ENCODE data around the gene CTNNA3.

The CTNNA3 gene

GRCh38 chr10:66283064-66283463 lies 1412.9 kb downstream of the CTNNA3 start:
- Histone ChIP-seq H3K4me3 (ENCODE audit: low read depth, low read length) (no peak overlapping the region), H3K36me3 (no peaks in the 10 kb centered on the region), H3K4me1 (no peaks in the 10 kb centered on the region), H3K9me3 (no peaks in the 10 kb centered on the region), H3K27me3 (no peaks in the 10 kb centered on the region)
- DNase-seq, result no peak
- TF ChIP-seq CTCF (IDR thresholded peaks at IDR 0.05; ENCODE audit: low read depth, low read length), result no peak

GRCh38 chr10:66281327-66281726 lies 1414.7 kb downstream of the CTNNA3 start:
- H3K4me3 ChIP-seq (ENCODE audit: low read depth, low read length), result no peak overlapping the region
- no peak for TF ChIP-seq CTCF (IDR thresholded peaks at IDR 0.05; ENCODE audit: low read depth, low read length)
- no peaks in the 10 kb centered on the region for H3K36me3 ChIP-seq

GRCh38 chr10:66277481-66277880 lies 1418.5 kb downstream of the CTNNA3 start:
- DNase-seq, result no peak
- H3K9me3 ChIP-seq, result no peaks in the 10 kb centered on the region
- no peaks in the 10 kb centered on the region for H3K4me1 ChIP-seq
- no peak overlapping the region for H3K4me3 ChIP-seq (ENCODE audit: low read depth, low read length)
- TF ChIP-seq CTCF (IDR thresholded peaks at IDR 0.05; ENCODE audit: low read depth, low read length), result peak; percentile 52
- H3K36me3 ChIP-seq, result no peaks in the 10 kb centered on the region
- no peaks in the 10 kb centered on the region for H3K27me3 ChIP-seq

More at GRCh38 chr10:66281327-66281726, 1414.7 kb downstream of the CTNNA3 start:
- Histone ChIP-seq H3K4me1 (no peaks in the 10 kb centered on the region), H3K27me3 (no peaks in the 10 kb centered on the region), H3K9me3 (no peaks in the 10 kb centered on the region)
- DNase-seq, result no peak

GRCh38 chr10:66273966-66274519 lies 1422.0 kb downstream of the CTNNA3 start:
- TF ChIP-seq CTCF (IDR thresholded peaks at IDR 0.05; ENCODE audit: low read depth, low read length), result no peak
- H3K36me3 ChIP-seq, result no peaks in the 10 kb centered on the region

GRCh38 chr10:66265398-66265797 lies 1430.6 kb downstream of the CTNNA3 start:
- H3K4me1 ChIP-seq, result no peaks in the 10 kb centered on the region
- H3K4me3 ChIP-seq (ENCODE audit: low read depth, low read length), result no peak overlapping the region
- no peaks in the 10 kb centered on the region for H3K9me3 ChIP-seq
- no peaks in the 10 kb centered on the region for H3K27me3 ChIP-seq
- TF ChIP-seq CTCF (IDR thresholded peaks at IDR 0.05; ENCODE audit: low read depth, low read length), result no peak
- DNase-seq, result no peak
- H3K36me3 ChIP-seq, result no peaks in the 10 kb centered on the region

More at GRCh38 chr10:66273966-66274519, 1422.0 kb downstream of the CTNNA3 start:
- Histone ChIP-seq H3K27me3 (no peaks in the 10 kb centered on the region), H3K4me3 (ENCODE audit: low read depth, low read length) (no peak overlapping the region), H3K4me1 (no peaks in the 10 kb centered on the region), H3K9me3 (no peaks in the 10 kb centered on the region)
- DNase-seq, result no peak

GRCh38 chr10:66259836-66260235 lies 1436.2 kb downstream of the CTNNA3 start:
- Histone ChIP-seq H3K4me1 (no peaks in the 10 kb centered on the region), H3K36me3 (no peaks in the 10 kb centered on the region), H3K27me3 (no peaks in the 10 kb centered on the region), H3K4me3 (ENCODE audit: low read depth, low read length) (no peak overlapping the region), H3K9me3 (no peaks in the 10 kb centered on the region)
- no peak for DNase-seq
- TF ChIP-seq CTCF (IDR thresholded peaks at IDR 0.05; ENCODE audit: low read depth, low read length), result no peak

All from BE2C (cell line).